HL-60 (cell line): ENCODE data around the gene KCNJ9.

ENCODE experiments used
- POLR2AphosphoS5 ChIP-seq: IDR thresholded peaks from 2 replicates; pipeline ENCODE4 v1.6.1; 2012; ENCODE audit warnings: low read depth
- SPI1 ChIP-seq: IDR thresholded peaks from 2 replicates; pipeline ENCODE4 v1.6.1; 2012; ENCODE audit warnings: low read depth, mild to moderate bottlenecking, borderline replicate concordance
- TF ChIP-seq, protein P1 (sequence below): IDR thresholded peaks from one replicate; pipeline ENCODE4 v1.5.1; 2011; ENCODE audit warnings: low read length, control low read depth, inconsistent platforms; ENCODE audit not compliant: insufficient read depth
- TF ChIP-seq, protein P2 (sequence below): IDR thresholded peaks from 2 replicates; pipeline ENCODE4 v1.6.1; 2012; ENCODE audit warnings: low read depth; ENCODE audit not compliant: insufficient replicate concordance

DNA sequence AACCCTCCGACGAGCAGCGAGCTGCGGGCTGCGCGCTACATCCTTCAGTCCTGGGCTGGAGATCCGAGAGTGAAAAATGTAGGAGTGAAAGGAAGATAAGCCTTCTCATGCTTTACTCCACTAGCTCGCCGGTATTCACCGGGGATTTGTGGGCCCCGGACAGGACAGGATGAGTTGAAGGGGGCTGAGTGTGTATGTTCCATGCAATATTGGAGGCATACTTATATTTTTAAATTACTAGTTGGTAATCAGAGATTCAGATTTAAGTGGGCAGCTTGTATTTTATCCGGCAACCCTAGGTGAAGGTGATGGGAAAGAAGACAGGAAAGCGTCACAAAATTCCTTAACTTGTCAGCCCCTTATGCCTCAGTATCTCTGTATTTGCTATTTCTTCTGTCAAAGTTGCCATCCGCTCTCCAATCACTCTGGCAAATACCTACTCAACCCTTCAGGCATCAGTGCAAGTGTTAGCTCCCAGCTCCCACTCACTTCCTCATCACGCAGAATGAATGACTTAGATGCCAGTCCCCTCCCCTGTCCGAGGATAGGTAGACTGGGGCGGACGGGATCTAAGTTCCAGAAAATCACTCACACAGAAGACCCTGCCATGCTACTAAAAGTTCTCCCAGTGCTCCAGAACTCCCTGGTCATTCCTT is 49.0 kb upstream of the KCNJ9 start:
- no peak for TF ChIP-seq POLR2AphosphoS5
- TF ChIP-seq, protein P1, sequence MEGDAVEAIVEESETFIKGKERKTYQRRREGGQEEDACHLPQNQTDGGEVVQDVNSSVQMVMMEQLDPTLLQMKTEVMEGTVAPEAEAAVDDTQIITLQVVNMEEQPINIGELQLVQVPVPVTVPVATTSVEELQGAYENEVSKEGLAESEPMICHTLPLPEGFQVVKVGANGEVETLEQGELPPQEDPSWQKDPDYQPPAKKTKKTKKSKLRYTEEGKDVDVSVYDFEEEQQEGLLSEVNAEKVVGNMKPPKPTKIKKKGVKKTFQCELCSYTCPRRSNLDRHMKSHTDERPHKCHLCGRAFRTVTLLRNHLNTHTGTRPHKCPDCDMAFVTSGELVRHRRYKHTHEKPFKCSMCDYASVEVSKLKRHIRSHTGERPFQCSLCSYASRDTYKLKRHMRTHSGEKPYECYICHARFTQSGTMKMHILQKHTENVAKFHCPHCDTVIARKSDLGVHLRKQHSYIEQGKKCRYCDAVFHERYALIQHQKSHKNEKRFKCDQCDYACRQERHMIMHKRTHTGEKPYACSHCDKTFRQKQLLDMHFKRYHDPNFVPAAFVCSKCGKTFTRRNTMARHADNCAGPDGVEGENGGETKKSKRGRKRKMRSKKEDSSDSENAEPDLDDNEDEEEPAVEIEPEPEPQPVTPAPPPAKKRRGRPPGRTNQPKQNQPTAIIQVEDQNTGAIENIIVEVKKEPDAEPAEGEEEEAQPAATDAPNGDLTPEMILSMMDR, result no peak
- TF ChIP-seq, protein P2, sequence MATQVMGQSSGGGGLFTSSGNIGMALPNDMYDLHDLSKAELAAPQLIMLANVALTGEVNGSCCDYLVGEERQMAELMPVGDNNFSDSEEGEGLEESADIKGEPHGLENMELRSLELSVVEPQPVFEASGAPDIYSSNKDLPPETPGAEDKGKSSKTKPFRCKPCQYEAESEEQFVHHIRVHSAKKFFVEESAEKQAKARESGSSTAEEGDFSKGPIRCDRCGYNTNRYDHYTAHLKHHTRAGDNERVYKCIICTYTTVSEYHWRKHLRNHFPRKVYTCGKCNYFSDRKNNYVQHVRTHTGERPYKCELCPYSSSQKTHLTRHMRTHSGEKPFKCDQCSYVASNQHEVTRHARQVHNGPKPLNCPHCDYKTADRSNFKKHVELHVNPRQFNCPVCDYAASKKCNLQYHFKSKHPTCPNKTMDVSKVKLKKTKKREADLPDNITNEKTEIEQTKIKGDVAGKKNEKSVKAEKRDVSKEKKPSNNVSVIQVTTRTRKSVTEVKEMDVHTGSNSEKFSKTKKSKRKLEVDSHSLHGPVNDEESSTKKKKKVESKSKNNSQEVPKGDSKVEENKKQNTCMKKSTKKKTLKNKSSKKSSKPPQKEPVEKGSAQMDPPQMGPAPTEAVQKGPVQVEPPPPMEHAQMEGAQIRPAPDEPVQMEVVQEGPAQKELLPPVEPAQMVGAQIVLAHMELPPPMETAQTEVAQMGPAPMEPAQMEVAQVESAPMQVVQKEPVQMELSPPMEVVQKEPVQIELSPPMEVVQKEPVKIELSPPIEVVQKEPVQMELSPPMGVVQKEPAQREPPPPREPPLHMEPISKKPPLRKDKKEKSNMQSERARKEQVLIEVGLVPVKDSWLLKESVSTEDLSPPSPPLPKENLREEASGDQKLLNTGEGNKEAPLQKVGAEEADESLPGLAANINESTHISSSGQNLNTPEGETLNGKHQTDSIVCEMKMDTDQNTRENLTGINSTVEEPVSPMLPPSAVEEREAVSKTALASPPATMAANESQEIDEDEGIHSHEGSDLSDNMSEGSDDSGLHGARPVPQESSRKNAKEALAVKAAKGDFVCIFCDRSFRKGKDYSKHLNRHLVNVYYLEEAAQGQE, result no peak
- TF ChIP-seq SPI1, result peak; percentile 63; the same call in 1 of the 2 replicates
